HG02852 (cell line): ENCODE measurements around the gene PAM16.
A peak's percentile ranks its signal among the peaks of the same experiment; 100 is the strongest.

ENCODE experiments used
- ATAC-seq: cut with Tn5 transposase; IDR thresholded peaks from one replicate; pipeline ENCODE4 v1.9.1; 2021; ENCODE audit warnings: mild to moderate bottlenecking, moderate library complexity; ENCODE audit not compliant: unreplicated experiment

The PAM16 gene

GRCh38 chr16:4321286-4322120 lies 29.6 kb downstream of the PAM16 start:
- no peak for ATAC-seq

GRCh38 chr16:4320571-4321137 lies 30.5 kb downstream of the PAM16 start:
- no peak for ATAC-seq

GRCh38 chr16:4319454-4320421 lies 31.4 kb downstream of the PAM16 start:
- no peak for ATAC-seq

GRCh38 chr16:4318967-4319366 lies 32.2 kb downstream of the PAM16 start:
- ATAC-seq: no peak

- no peak for ATAC-seq
These were observed 32.6 kb downstream of the PAM16 start for GRCh38 chr16:4318451-4318910.

GRCh38 chr16:4317532-4318450 lies 33.3 kb downstream of the PAM16 start:
- ATAC-seq: no peak

GRCh38 chr16:4316864-4317531 lies 34.1 kb downstream of the PAM16 start:
- ATAC-seq: no peak

- no peak for ATAC-seq
These were observed 34.8 kb downstream of the PAM16 start for GRCh38 chr16:4316108-4316863.

GRCh38 chr16:4315186-4316107 lies 35.7 kb downstream of the PAM16 start, which contains the start of gene GLIS2:
TSS of gene GLIS2 (plus strand) at chr16:4316067. CDS start at chr16:4332281, 16,214 bp downstream.
- ATAC-seq: no peak

- ATAC-seq: no peak
These were observed 36.5 kb downstream of the PAM16 start for GRCh38 chr16:4314532-4315185.

GRCh38 chr16:4313563-4314531 lies 37.3 kb downstream of the PAM16 start:
- ATAC-seq: no peak

GRCh38 chr16:4309833-4310266 lies 41.3 kb downstream of the PAM16 start:
- no peak for ATAC-seq

GRCh38 chr16:4309102-4309832 lies 41.9 kb downstream of the PAM16 start:
- ATAC-seq: no peak

- peak; percentile 92 for ATAC-seq
These were observed 43.7 kb downstream of the PAM16 start for GRCh38 chr16:4307215-4308037.
